Measurements from ENCODE around the gene SNTN. TPM values are rescaled to one million over a fixed set of nuclear protein-coding genes. Genes with fewer than 3 reads are reported as not detected.

SNTN gene
- total RNA-seq, 1 donor from 2014 or later, result not detected

GRCh38 chr3:63679186-63679585, 26.7 kb downstream of the SNTN start:
- no peak for ATAC-seq

DNA sequence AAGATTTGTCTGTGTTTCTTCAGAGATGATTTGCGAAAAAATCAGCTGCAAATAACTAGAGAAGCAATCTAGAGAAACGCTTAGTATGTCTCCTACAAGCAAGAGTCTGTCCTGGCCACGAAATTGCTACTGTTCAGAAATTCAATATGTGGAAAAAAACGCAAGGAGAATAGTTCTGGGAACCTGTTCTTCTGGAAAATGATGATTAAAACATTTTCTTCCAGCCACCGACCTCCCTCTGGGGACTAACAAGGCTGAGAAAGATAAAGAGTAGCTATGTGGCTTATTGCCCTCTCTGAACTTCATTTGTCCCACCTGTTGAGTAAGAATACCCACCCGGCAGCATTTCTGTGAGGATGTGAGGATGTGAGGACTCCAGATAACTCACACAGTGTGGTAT, 31.6 kb downstream of the SNTN start:
- ATAC-seq, result no peak

GRCh38 chr3:63685340-63685739, 32.9 kb downstream of the SNTN start:
- no peak for ATAC-seq

DNA sequence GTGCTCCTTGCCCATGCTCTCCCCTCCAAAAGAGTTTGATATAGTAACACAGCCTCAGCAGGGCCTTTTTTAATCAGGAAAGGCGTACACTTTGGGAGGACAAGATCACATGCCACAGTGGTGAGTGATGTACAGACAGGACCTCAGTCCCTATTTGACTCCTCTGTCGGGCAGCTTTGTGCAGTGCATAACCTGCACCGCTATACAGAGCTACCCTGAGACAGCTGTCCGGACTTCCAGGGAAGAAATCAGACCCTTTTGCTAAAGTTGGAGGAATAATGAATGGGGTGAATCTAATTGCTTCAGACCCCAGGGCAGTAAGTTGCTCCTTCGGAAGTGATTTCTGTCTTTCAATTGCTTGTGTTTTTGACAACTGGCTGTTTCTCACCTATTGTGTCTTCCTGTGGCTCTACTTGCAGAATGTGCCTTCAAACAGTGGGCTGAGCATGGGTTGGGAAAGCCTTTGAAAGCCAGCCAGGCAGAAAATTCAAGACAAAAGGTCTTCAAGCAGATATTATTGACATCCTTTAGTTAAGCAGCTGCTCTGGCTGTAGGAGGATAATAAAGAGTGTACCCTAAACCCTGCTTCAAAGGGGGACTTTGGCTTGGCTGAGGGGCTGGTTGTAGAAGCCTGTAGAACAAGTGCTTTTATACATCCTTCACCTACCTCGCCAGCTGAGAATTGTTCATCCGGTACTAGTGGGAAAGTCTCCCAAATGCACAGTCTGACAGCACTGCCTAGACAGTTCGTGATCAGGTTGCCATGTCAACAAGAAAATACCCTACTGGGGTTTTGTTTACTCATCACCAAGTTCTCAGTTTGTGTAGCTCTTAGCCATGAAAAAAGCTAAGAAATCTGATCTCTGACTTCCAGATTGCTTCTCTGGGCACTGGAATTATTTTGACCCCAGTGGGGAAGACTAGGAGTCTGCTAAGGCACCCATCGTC, 35.1 kb downstream of the SNTN start:
- ATAC-seq, result no peak

GRCh38 chr3:63689285-63689684, 36.8 kb downstream of the SNTN start:
- no peak for ATAC-seq

- ATAC-seq, result no peak
These were observed 40.9 kb downstream of the SNTN start for GRCh38 chr3:63693351-63693750.

DNA sequence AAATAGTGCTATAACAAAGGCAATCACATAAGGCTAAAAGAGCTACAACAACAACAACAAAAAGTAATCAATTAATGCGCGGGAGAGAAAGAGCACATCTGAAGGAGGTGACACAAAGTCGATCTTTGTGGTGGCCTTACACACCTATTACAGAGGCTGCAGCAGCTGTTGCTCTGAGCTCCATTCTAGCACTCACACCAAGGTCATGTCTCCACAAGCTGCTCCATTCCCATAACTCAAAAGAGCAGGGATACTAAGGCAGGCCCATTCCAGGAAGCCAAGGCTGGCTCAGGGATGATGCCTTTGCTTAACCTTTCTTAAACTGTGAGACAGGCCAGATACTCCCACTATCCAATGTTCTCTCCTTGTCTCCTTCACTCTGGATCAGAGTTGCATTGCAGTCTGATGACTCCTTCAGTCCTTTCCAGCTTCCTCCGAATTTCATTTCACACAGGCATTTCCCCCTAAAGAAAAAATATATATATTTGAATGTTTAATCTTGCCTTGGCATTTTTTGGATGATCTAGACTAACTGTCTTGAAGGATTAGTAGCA, 52.7 kb downstream of the SNTN start:
- ATAC-seq, result no peak

GRCh38 chr3:63706321-63707085, 54.0 kb downstream of the SNTN start:
- no peak for ATAC-seq

- ATAC-seq, result no peak
These were observed 55.3 kb downstream of the SNTN start for GRCh38 chr3:63707731-63708130.

DNA sequence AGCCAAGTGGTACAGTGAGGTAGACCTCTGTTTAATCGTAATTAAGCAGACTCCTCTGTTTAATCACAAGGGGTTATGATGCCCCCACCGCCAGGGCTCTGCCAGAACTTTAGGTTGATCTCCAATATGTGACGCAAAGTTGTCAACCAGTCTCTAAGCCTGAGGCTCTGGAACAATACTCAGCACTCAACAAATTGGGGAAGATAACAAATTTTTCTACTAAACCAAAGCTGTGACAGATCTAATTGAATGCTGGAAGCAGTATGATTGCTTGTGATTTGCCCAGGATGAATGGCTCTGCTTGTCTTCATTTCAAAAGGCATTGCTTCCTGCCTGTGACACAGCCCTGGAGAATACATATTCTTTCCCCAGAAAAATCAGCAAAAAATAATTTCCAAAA, 57.1 kb downstream of the SNTN start:
- ATAC-seq, result no peak

Other genes with a start within 250 kb of the SNTN start
- gene C3orf49, start 166.6 kb downstream of the SNTN start, total RNA-seq, result not detected
- gene THOC7, start 211.1 kb downstream of the SNTN start, total RNA-seq, result 70.6 TPM
- gene ATXN7, start 211.2 kb downstream of the SNTN start, total RNA-seq, result 21.9 TPM